Measurements from ENCODE around the gene ANXA2R.

GRCh38 chr5:43046474-43046873 lies 6.4 kb upstream of the ANXA2R start:
- no peak for TF ChIP-seq JUND (IDR thresholded peaks at IDR 0.05)
- TF ChIP-seq, protein P1, sequence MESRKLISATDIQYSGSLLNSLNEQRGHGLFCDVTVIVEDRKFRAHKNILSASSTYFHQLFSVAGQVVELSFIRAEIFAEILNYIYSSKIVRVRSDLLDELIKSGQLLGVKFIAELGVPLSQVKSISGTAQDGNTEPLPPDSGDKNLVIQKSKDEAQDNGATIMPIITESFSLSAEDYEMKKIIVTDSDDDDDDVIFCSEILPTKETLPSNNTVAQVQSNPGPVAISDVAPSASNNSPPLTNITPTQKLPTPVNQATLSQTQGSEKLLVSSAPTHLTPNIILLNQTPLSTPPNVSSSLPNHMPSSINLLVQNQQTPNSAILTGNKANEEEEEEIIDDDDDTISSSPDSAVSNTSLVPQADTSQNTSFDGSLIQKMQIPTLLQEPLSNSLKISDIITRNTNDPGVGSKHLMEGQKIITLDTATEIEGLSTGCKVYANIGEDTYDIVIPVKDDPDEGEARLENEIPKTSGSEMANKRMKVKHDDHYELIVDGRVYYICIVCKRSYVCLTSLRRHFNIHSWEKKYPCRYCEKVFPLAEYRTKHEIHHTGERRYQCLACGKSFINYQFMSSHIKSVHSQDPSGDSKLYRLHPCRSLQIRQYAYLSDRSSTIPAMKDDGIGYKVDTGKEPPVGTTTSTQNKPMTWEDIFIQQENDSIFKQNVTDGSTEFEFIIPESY (IDR thresholded peaks at IDR 0.05) = no peak
- TF ChIP-seq CTCF (IDR thresholded peaks at IDR 0.05; ENCODE audit: low read depth, low read length, missing input control) = no peak
- TF ChIP-seq REST (IDR thresholded peaks at IDR 0.05) = no peak
- TF ChIP-seq MAX (IDR thresholded peaks at IDR 0.05) = no peak
- no peak for TF ChIP-seq YY1 (IDR thresholded peaks at IDR 0.05)
- TF ChIP-seq HNF4A (conservative IDR thresholded peaks at IDR 0.05) = no peak
- no peak for TF ChIP-seq SP1 (IDR thresholded peaks at IDR 0.05)
- TF ChIP-seq RAD21 (IDR thresholded peaks at IDR 0.05) = no peak

Measured in liver (tissue), 3 donors.